Measurements from ENCODE around the gene TRAPPC14.

Gene TRAPPC14

DNA sequence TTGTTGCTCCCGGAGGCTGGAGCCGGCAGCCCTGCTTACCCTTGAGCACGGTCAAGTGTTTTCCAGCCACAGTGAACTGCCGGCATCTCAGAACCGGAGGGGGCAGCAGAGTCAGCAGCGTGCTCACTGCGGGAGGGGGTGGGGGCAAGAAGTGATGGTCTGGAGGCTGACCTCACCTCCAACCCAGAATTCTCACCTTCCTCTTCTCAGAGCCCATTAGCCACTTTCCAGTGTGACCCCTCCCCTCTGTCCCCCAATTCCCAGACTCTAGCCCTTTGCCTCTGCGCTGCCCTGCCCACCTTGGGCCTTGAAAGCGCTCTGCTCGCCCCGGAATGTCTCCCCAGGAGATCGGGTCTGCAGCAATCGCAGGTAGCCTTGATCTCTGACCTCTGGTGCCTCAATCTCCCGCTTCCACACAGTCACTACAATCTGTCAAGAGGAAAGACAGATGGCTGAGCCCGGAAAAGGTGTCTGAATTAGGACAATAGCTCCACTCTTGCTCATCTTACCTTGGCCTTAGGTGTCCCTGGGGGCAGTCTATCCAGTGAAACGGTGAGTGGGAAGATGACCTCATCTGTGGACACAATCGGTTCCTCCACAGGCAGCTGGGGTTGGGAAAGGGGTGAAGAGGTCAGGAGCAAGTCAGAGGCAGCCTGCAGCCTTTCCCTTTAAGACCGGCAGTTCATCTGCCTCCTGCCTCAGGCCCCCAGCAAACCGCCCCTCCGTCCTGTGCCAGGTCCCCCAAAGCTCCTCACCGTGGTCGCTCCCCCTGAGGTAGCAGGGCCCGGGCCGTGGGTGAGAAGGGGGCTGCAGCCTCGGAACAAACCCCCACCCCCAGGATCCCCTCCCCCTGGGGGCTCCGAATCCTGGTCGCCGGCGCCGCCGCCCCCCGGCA lies 942 bp downstream of the TRAPPC14 start (continued):
- TF ChIP-seq, protein P1, sequence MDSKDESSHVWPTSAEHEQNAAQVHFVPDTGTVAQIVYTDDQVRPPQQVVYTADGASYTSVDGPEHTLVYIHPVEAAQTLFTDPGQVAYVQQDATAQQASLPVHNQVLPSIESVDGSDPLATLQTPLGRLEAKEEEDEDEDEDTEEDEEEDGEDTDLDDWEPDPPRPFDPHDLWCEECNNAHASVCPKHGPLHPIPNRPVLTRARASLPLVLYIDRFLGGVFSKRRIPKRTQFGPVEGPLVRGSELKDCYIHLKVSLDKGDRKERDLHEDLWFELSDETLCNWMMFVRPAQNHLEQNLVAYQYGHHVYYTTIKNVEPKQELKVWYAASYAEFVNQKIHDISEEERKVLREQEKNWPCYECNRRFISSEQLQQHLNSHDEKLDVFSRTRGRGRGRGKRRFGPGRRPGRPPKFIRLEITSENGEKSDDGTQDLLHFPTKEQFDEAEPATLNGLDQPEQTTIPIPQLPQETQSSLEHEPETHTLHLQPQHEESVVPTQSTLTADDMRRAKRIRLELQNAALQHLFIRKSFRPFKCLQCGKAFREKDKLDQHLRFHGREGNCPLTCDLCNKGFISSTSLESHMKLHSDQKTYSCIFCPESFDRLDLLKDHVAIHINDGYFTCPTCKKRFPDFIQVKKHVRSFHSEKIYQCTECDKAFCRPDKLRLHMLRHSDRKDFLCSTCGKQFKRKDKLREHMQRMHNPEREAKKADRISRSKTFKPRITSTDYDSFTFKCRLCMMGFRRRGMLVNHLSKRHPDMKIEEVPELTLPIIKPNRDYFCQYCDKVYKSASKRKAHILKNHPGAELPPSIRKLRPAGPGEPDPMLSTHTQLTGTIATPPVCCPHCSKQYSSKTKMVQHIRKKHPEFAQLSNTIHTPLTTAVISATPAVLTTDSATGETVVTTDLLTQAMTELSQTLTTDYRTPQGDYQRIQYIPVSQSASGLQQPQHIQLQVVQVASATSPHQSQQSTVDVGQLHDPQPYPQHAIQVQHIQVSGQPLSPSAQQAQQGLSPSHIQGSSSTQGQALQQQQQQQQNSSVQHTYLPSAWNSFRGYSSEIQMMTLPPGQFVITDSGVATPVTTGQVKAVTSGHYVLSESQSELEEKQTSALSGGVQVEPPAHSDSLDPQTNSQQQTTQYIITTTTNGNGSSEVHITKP (tag by site-specific recombination; IDR thresholded peaks at IDR 0.05), result peak; percentile 7; the same call in 1 of the 2 replicates
- no peak; the same call in 1 of the 2 replicates for TF ChIP-seq BCL11A (tag by site-specific recombination; IDR thresholded peaks at IDR 0.05; ENCODE audit: low read depth)
- peak; percentile 61; the same call in 1 of the 2 replicates for TF ChIP-seq BCL11B (tag by site-specific recombination; IDR thresholded peaks at IDR 0.05; ENCODE audit: low read depth)
- TF ChIP-seq ZNF558 (tag by site-specific recombination; IDR thresholded peaks at IDR 0.05), result no peak
- no peak for TF ChIP-seq SALL2 (tag by site-specific recombination; IDR thresholded peaks at IDR 0.05; ENCODE audit: borderline replicate concordance)
- no peak for TF ChIP-seq ZNF621 (tag by site-specific recombination; IDR thresholded peaks at IDR 0.05)
- TF ChIP-seq, protein P2, sequence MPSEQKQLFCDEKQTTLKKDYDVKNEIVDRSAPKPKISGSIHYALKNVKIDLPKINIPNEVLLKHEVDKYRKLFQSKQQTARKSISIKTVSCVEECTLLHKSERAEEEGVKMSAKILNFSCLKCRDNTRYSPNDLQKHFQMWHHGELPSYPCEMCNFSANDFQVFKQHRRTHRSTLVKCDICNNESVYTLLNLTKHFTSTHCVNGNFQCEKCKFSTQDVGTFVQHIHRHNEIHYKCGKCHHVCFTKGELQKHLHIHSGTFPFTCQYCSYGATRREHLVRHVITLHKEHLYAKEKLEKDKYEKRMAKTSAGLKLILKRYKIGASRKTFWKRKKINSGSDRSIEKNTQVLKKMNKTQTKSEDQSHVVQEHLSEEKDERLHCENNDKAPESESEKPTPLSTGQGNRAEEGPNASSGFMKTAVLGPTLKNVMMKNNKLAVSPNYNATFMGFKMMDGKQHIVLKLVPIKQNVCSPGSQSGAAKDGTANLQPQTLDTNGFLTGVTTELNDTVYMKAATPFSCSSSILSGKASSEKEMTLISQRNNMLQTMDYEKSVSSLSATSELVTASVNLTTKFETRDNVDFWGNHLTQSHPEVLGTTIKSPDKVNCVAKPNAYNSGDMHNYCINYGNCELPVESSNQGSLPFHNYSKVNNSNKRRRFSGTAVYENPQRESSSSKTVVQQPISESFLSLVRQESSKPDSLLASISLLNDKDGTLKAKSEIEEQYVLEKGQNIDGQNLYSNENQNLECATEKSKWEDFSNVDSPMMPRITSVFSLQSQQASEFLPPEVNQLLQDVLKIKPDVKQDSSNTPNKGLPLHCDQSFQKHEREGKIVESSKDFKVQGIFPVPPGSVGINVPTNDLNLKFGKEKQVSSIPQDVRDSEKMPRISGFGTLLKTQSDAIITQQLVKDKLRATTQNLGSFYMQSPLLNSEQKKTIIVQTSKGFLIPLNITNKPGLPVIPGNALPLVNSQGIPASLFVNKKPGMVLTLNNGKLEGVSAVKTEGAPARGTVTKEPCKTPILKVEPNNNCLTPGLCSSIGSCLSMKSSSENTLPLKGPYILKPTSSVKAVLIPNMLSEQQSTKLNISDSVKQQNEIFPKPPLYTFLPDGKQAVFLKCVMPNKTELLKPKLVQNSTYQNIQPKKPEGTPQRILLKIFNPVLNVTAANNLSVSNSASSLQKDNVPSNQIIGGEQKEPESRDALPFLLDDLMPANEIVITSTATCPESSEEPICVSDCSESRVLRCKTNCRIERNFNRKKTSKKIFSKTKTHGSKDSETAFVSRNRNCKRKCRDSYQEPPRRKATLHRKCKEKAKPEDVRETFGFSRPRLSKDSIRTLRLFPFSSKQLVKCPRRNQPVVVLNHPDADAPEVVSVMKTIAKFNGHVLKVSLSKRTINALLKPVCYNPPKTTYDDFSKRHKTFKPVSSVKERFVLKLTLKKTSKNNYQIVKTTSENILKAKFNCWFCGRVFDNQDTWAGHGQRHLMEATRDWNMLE (tag by site-specific recombination; conservative IDR thresholded peaks at IDR 0.05; ENCODE audit: low read depth), result no peak
- TF ChIP-seq SP2 (tag by site-specific recombination; IDR thresholded peaks at IDR 0.05), result peak; percentile 57
- 0 out of 2 replicates have a peak, but pooled peaks have one; percentile 57 for TF ChIP-seq ZNF600 (tag by site-specific recombination; IDR thresholded peaks at IDR 0.05)
- TF ChIP-seq ZNF23 (tag by site-specific recombination; IDR thresholded peaks at IDR 0.05; ENCODE audit: borderline replicate concordance), result no peak
- no peak for TF ChIP-seq BCL6B (tag by site-specific recombination; IDR thresholded peaks at IDR 0.05)
- TF ChIP-seq ZNF416 (tag by site-specific recombination; IDR thresholded peaks at IDR 0.05), result no peak
- TF ChIP-seq ZNF341 (tag by site-specific recombination; IDR thresholded peaks at IDR 0.05; ENCODE audit: low read depth), result no peak
- TF ChIP-seq ZBTB17 (tag by site-specific recombination; IDR thresholded peaks at IDR 0.05), result peak; percentile 48
- TF ChIP-seq ZNF335 (tag by site-specific recombination; conservative IDR thresholded peaks at IDR 0.05), result peak; percentile 94
- TF ChIP-seq ZNF10 (tag by site-specific recombination; IDR thresholded peaks at IDR 0.05), result no peak
- TF ChIP-seq HOXA7 (CRISPR knock-in tag; IDR thresholded peaks at IDR 0.05; ENCODE audit: borderline replicate concordance), result no peak
- TF ChIP-seq ZBTB10 (tag by site-specific recombination; IDR thresholded peaks at IDR 0.05), result peak; percentile 29; the same call in 1 of the 2 replicates
- no peak for TF ChIP-seq ZNF19 (tag by site-specific recombination; IDR thresholded peaks at IDR 0.05; ENCODE audit: low read depth)
- peak; percentile 68 for TF ChIP-seq PRDM1 (tag by site-specific recombination; IDR thresholded peaks at IDR 0.05)
- no peak; the same call in 1 of the 2 replicates for TF ChIP-seq KLF8 (tag by site-specific recombination; IDR thresholded peaks at IDR 0.05)
- no peak for TF ChIP-seq ZNF169 (tag by site-specific recombination; IDR thresholded peaks at IDR 0.05)
- TF ChIP-seq ZNF76 (tag by site-specific recombination; IDR thresholded peaks at IDR 0.05; ENCODE audit: borderline replicate concordance, low read depth), result peak; percentile 31; the same call in 1 of the 2 replicates
- no peak for TF ChIP-seq MZF1 (tag by site-specific recombination; IDR thresholded peaks at IDR 0.05; ENCODE audit: borderline replicate concordance)
- 0 out of 2 replicates have a peak, but pooled peaks have one; percentile 18 for TF ChIP-seq SP7 (tag by site-specific recombination; IDR thresholded peaks at IDR 0.05)

Measured in HEK293 (cell line).